Activated naive CD8-positive, alpha-beta T cell treated with anti-CD3 and anti-CD28 coated beads, Interleukin-2, amount 50 U/mL, for 24 hours (primary cell): ENCODE data around the gene BSDC1.

Source experiments
- ATAC-seq: fragments of 150-1000 bp; cut with Tn5 transposase; one replicate; pipeline ENCODE4 v1.10.0; 2021
- DNase-seq: peaks from one replicate; pipeline ENCODE4 v3.0.0; 2021
- H3K27ac Mint-ChIP-seq: one replicate; pipeline ENCODE4 v1.8.0; 2021; ENCODE audit warnings: mild to moderate bottlenecking, mixed read lengths
- H3K27me3 Mint-ChIP-seq: one replicate; pipeline ENCODE4 v1.8.0; 2021; ENCODE audit warnings: mixed read lengths
- H3K36me3 Mint-ChIP-seq: one replicate; pipeline ENCODE4 v1.8.0; 2021; ENCODE audit warnings: low read depth, mixed read lengths
- H3K4me1 Mint-ChIP-seq: one replicate; pipeline ENCODE4 v1.8.0; 2021; ENCODE audit warnings: mixed read lengths
- H3K4me3 Mint-ChIP-seq: one replicate; pipeline ENCODE4 v1.8.0; 2021; ENCODE audit warnings: mild to moderate bottlenecking, moderate library complexity, mixed read lengths
- H3K9me3 Mint-ChIP-seq: one replicate; pipeline ENCODE4 v1.8.0; 2021; ENCODE audit warnings: mixed read lengths

The BSDC1 gene

GRCh38 chr1:32377541-32378220 lies 16.6 kb downstream of the BSDC1 start:
- Mint-ChIP-seq H3K27ac (no peak overlapping the region), H3K27me3 (no peaks in the 10 kb centered on the region), H3K9me3 (no peaks in the 10 kb centered on the region), H3K4me3 (no peak overlapping the region), H3K4me1 (peaks cover 2% of the 10 kb centered on the region), H3K36me3 (peaks cover 17% of the 10 kb centered on the region)
- DNase-seq (no peak), ATAC-seq (no peak)

DNA sequence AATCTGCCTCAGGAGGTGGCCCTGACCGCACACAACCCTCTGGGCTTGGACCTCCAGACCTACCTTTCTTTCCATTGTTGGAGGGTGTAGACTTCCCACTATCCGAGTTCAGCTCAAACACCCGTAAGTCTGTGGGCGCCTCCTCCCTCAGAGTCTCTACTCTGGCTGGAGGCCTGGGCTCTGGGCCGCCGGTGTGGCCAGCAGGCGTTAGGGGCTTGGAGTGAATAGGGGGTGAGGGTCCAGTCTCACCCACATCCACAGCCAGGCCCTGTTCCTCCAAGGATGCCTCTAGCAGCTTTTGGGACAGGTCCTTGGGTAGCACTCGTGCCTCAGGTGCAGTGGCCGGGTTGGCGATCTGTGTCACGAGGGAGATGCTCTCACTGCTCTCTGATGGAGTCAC lies 18.0 kb downstream of the BSDC1 start:
- Mint-ChIP-seq H3K27me3 (no peaks in the 10 kb centered on the region), H3K36me3 (peaks cover 19% of the 10 kb centered on the region), H3K4me1 (peaks cover 9% of the 10 kb centered on the region), H3K9me3 (no peaks in the 10 kb centered on the region), H3K27ac (no peak overlapping the region), H3K4me3 (no peak overlapping the region)
- ATAC-seq (no peak), DNase-seq (no peak)

DNA sequence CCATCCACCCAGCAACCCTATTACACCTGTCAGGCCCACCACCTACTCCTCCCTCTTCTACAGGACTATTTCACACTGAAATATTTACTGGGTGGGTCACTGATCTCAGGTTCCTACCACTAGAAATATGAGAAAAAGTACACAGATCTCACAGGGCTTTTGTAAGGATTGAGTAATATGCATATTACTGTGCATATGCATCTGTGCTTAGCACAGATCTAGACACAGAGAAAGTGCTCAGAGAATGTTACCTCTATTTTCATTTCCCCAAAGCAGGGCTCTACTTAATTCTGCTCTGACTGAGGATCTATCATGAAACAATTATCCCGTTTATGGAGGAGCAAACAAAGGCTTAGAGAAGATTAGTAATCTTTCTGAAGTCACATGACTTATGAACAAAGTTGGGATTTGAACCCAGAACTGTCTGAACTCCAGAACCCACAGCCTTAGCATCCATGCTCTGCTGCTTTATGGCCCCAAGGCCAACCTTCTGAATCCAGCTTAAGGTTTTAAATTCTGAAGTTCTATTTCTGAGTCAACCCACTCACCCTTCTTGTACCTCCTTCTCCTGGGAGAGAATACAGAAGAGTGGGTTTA lies 20.1 kb downstream of the BSDC1 start:
- peaks cover 12% of the 10 kb centered on the region for H3K36me3 Mint-ChIP-seq
- no peaks in the 10 kb centered on the region for H3K27me3 Mint-ChIP-seq
- no peaks in the 10 kb centered on the region for H3K9me3 Mint-ChIP-seq

DNA sequence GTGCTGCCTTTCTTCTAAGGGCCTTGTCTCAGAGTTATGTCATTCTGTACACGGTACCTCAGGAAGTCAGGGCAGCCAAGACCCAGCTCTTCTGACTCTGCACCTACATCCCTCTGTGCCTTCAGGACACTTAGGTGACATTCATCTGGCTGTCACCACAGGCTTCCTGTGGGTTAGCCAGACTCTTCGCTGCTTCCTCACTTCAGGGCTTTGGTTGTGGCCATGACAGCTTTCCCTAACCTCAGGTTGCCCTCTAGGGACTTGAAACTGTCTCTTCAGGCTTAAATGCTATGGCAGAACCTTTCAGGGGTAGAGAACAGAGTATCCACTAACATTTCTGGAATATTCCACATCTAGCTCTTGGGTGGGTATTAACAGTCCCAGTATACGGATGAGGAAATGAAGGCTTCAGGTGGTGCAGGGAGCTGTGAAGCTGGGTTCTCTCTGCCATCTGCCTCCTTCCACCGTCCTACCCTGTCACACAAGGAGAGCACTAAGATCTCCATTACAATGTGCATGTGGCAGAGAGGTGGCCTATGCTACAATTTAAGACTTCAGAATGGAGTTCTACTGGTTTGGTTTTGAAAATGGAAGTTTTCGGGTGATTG lies 22.0 kb downstream of the BSDC1 start:
- Mint-ChIP-seq H3K4me3 (no peak overlapping the region), H3K9me3 (no peaks in the 10 kb centered on the region), H3K27me3 (no peaks in the 10 kb centered on the region), H3K36me3 (peaks cover 10% of the 10 kb centered on the region), H3K4me1 (peaks cover 9% of the 10 kb centered on the region), H3K27ac (no peak overlapping the region)
- peak; percentile 80 for ATAC-seq
- peak; percentile 20 for DNase-seq

More for the DNA sequence above, 20.1 kb downstream of the BSDC1 start:
- H3K4me1 Mint-ChIP-seq = peaks cover 9% of the 10 kb centered on the region
- H3K27ac Mint-ChIP-seq = no peak overlapping the region
- ATAC-seq = no peak
- DNase-seq = no peak
- no peak overlapping the region for H3K4me3 Mint-ChIP-seq

DNA sequence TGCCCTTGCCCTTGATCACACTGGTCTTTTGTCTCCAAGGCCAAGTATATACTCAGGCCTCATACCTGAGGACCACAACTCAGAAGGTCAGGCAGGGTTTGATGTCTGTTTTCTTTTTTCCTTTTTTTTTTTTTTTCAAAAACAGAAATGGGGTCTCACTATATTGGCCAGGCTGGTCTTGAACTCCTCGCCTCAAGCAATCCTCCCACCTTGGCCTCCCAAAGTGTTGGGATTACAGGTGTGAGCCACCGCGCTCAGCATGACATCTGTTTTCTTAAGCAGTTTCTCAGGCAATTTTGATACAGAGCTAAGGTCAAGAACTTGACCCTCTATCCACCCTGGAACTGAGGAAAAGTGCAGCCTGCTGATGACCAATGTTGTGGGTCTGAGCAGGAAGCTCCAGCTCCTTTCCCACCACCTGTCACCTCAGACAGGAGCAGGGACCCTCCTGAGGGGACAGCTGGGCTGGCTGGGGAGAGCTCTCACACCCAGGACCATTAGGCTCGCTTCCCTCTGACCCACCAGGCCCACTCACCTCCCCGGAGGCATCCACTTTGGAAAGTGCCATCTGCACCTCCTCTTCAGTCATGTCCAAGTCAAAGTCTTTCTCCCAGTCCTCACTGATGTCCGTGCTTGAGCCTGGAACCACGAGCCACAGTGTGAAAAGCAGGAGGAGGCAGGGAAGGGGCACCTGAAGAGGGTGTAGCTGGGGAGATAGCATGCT lies 26.2 kb downstream of the BSDC1 start:
- Mint-ChIP-seq H3K36me3 (peaks cover 8% of the 10 kb centered on the region), H3K4me3 (no peak overlapping the region)

DNA sequence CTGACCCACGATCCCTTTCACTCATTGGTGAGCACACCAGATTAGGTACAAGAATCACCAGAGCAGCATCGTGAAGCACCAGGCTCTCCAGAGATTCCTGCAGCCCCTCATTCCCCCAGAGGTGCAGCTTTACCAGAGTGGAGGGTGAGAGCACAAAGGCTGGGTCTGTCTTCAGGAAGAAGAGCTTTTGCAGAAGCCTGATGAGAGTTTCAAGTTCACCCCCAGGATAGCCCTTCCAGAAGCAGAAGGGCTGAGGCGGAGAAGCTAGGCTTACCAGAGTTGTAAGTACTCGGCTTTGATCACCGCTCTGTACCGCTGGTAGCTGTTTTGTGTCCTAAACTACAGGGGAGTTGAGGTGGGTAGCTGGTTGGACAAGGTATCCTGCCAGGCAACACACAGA lies 28.8 kb downstream of the BSDC1 start:
- DNase-seq (no peak), ATAC-seq (no peak)
- Mint-ChIP-seq H3K27ac (no peak overlapping the region), H3K36me3 (peaks cover 6% of the 10 kb centered on the region), H3K27me3 (peaks cover 5% of the 10 kb centered on the region), H3K4me1 (peaks cover 10% of the 10 kb centered on the region), H3K4me3 (no peak overlapping the region), H3K9me3 (no peaks in the 10 kb centered on the region)

More for the DNA sequence above, 26.2 kb downstream of the BSDC1 start:
- Mint-ChIP-seq H3K27ac (no peak overlapping the region), H3K4me1 (peaks cover 9% of the 10 kb centered on the region), H3K27me3 (no peaks in the 10 kb centered on the region), H3K9me3 (no peaks in the 10 kb centered on the region)
- ATAC-seq (no peak), DNase-seq (no peak)

DNA sequence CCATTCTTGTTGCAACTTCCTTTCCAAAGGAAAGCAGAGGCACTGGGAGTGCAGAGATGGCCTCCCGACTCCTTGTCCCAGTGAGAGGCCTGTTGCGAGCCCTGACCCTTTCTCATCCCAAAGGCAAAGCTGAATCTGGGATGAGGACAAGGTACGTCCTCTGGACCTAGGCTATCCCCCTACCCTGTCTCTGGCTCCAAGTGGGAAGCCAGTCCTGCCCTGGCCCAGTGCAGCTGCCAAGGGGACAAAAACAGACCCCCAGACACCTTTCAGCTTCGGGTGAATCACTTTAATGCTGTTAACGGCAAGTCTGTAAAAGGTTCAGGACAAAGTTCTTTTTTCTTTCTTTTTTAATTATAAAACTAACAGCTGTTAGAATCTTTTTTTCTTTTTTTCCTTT lies 29.4 kb downstream of the BSDC1 start:
- H3K4me3 Mint-ChIP-seq = no peak overlapping the region
- H3K9me3 Mint-ChIP-seq = no peaks in the 10 kb centered on the region
- H3K36me3 Mint-ChIP-seq = peaks cover 6% of the 10 kb centered on the region
- DNase-seq (no peak), ATAC-seq (no peak)
- H3K27ac Mint-ChIP-seq = no peak overlapping the region
- peaks cover 16% of the 10 kb centered on the region for H3K4me1 Mint-ChIP-seq
- H3K27me3 Mint-ChIP-seq = peaks cover 5% of the 10 kb centered on the region

- H3K4me3 Mint-ChIP-seq = no peak overlapping the region
- peaks cover 6% of the 10 kb centered on the region for H3K36me3 Mint-ChIP-seq
- H3K4me1 Mint-ChIP-seq = peaks cover 23% of the 10 kb centered on the region
- ATAC-seq (no peak), DNase-seq (no peak)
- H3K27ac Mint-ChIP-seq = no peak overlapping the region
- no peaks in the 10 kb centered on the region for H3K9me3 Mint-ChIP-seq
- peaks cover 5% of the 10 kb centered on the region for H3K27me3 Mint-ChIP-seq
These were observed 30.5 kb downstream of the BSDC1 start for GRCh38 chr1:32363713-32364112.

GRCh38 chr1:32362474-32363313 lies 31.5 kb downstream of the BSDC1 start, which contains the start of the genes FAM229A and TSSK3:
TSS of gene FAM229A (minus strand) at chr1:32362485. CDS start at chr1:32362091, 394 bp downstream.
TSS of gene TSSK3 (plus strand) at chr1:32362539. CDS start at chr1:32362702, 163 bp downstream.
- Mint-ChIP-seq H3K4me1 (peaks cover 23% of the 10 kb centered on the region), H3K9me3 (no peaks in the 10 kb centered on the region), H3K27ac (peak within 1 kb of the TSS; percentile 39), H3K27me3 (peaks cover 5% of the 10 kb centered on the region), H3K4me3 (peak within 1 kb of the TSS; percentile 29), H3K36me3 (peaks cover 2% of the 10 kb centered on the region)
- DNase-seq = no peak
- no peak for ATAC-seq

DNA sequence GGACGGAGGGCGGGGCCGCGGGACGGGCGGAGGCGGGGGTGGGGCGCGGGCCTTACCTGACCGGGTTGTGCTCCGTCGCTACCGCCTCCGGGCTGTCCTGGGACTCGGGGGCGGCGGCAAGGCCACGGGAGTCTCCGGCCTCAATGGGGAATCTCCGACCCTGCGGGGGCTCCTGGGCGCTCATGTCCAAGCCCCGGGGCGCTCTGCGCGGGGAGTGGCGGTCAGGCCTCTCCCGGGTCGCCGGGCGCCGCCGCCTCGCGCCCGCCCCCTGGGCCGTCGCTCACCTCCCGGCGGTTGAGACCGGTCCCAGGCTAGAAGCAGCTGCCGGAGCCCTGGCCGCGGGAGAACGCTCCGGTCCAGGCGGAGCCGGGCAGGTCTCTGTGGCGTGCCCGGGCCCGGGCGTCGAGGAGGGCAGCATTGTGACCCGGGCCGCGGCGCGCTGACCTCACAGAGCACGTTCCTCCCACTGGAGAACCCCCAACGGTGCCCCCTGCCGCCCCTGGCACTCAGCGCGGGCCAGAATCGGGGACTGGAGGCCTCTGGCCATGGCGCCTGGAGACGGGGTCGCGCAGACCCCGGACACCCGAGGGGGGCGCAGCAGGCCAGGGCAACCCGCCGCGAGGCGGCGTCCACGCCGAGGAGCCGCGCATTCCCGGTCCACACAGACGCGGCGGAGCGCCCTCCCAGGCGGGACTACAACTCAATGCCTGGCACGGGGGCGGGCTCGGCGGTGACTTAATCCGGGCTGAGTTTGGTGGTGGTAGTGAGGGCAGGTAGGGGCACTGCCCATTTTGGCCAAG lies 32.4 kb downstream of the BSDC1 start:
- no peaks in the 10 kb centered on the region for H3K36me3 Mint-ChIP-seq
- H3K27me3 Mint-ChIP-seq = peaks cover 5% of the 10 kb centered on the region
- DNase-seq = peak; percentile 26
- no peak overlapping the region for H3K27ac Mint-ChIP-seq
- H3K9me3 Mint-ChIP-seq = no peaks in the 10 kb centered on the region
- peak; percentile 38 for ATAC-seq
- H3K4me3 Mint-ChIP-seq = peak overlapping the region; percentile 29
- peaks cover 26% of the 10 kb centered on the region for H3K4me1 Mint-ChIP-seq

- Mint-ChIP-seq H3K27me3 (peaks cover 5% of the 10 kb centered on the region), H3K4me1 (peaks cover 26% of the 10 kb centered on the region), H3K9me3 (no peaks in the 10 kb centered on the region), H3K27ac (no peak overlapping the region), H3K4me3 (peak overlapping the region; percentile 47), H3K36me3 (no peaks in the 10 kb centered on the region)
- ATAC-seq (no peak), DNase-seq (no peak)
These were observed 33.0 kb downstream of the BSDC1 start for GRCh38 chr1:32361308-32361673.

GRCh38 chr1:32358435-32358834 lies 35.8 kb downstream of the BSDC1 start:
- Mint-ChIP-seq H3K27ac (no peak overlapping the region), H3K36me3 (no peaks in the 10 kb centered on the region), H3K9me3 (no peaks in the 10 kb centered on the region), H3K4me3 (no peak overlapping the region), H3K4me1 (peaks cover 26% of the 10 kb centered on the region), H3K27me3 (peaks cover 5% of the 10 kb centered on the region)
- ATAC-seq (no peak), DNase-seq (no peak)

DNA sequence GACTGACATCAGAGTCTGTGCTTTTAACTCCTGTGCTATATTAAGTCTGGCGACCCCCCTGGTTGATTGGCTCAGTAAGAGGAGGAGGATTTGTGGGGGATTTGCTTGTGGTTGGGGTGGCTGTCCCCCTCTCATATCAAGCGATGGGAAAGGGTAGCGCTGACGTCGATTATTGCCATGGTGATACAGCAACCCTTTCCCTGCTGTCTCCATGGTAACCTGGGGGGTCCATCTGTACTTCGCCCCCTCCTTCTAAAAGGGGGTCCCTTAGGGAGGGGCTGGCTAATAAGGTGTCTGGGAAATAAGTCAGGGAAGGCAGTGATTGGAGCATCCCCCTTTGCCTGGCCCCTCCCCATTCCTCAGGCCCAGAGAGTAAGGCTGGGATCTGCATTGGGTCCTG lies 36.6 kb downstream of the BSDC1 start:
- DNase-seq = no peak
- Mint-ChIP-seq H3K9me3 (no peaks in the 10 kb centered on the region), H3K36me3 (no peaks in the 10 kb centered on the region), H3K4me1 (peaks cover 26% of the 10 kb centered on the region), H3K27ac (no peak overlapping the region), H3K27me3 (peaks cover 5% of the 10 kb centered on the region), H3K4me3 (no peak overlapping the region)
- no peak for ATAC-seq
